Hepatic stellate cell (primary cell): ENCODE data around the gene HOOK2.
A peak's percentile ranks its signal among the peaks of the same experiment; 100 is the strongest.
"Not testable (repeated sequence)": the region's sequence is repeated elsewhere in the genome, so short reads cannot be mapped to it uniquely, and the experiment has no call there.

Experiments
- DNase-seq: peaks from one replicate; pipeline ENCODE4 v3.0.0; 2011; ENCODE audit warnings: low spot score

The HOOK2 gene

GRCh38 chr19:12754465-12755196 is 20.7 kb downstream of the HOOK2 start:
- no peak for DNase-seq

GRCh38 chr19:12752056-12752781 is 23.1 kb downstream of the HOOK2 start:
- no peak for DNase-seq

- DNase-seq = no peak
These were observed 23.7 kb downstream of the HOOK2 start, which contains the start of gene BEST2 for GRCh38 chr19:12751635-12752034. Gene BEST2 (plus strand): TSS chr19:12751791. CDS start chr19:12752593, 802 bp downstream.

- DNase-seq = no peak
These were observed 24.5 kb downstream of the HOOK2 start for GRCh38 chr19:12750851-12751250.

GRCh38 chr19:12749938-12750521 is 25.3 kb downstream of the HOOK2 start:
- peak; percentile 55 for DNase-seq

- no peak for DNase-seq
These were observed 26.9 kb downstream of the HOOK2 start for GRCh38 chr19:12748489-12748888.

GRCh38 chr19:12745166-12745897 is 30.0 kb downstream of the HOOK2 start:
- no peak for DNase-seq

- DNase-seq = no peak
These were observed 37.5 kb downstream of the HOOK2 start for GRCh38 chr19:12737835-12738351.

- DNase-seq = peak; percentile 99
These were observed 38.1 kb downstream of the HOOK2 start, which contains the start of gene GET3 for GRCh38 chr19:12736995-12737834. Gene GET3 (plus strand): TSS chr19:12737497. CDS start chr19:12737506, 9 bp downstream.

GRCh38 chr19:12733369-12734214 is 41.8 kb downstream of the HOOK2 start:
- peak; percentile 68 for DNase-seq

GRCh38 chr19:12731337-12731736 is 44.0 kb downstream of the HOOK2 start:
- no peak for DNase-seq

- no peak for DNase-seq
These were observed 45.3 kb downstream of the HOOK2 start for GRCh38 chr19:12730064-12730463.

- DNase-seq = no peak
These were observed 47.5 kb downstream of the HOOK2 start for GRCh38 chr19:12727745-12728433.

- DNase-seq = no peak
These were observed 48.4 kb downstream of the HOOK2 start for GRCh38 chr19:12726988-12727316.

GRCh38 chr19:12725612-12726011 is 49.7 kb downstream of the HOOK2 start:
- not testable (repeated sequence) for DNase-seq

- peak; percentile 70 for DNase-seq
These were observed 51.5 kb downstream of the HOOK2 start, which contains the start of gene TNPO2 for GRCh38 chr19:12723641-12724426. Gene TNPO2 (minus strand): TSS chr19:12723932. CDS start chr19:12720977, 2,955 bp downstream.

GRCh38 chr19:12723381-12723640 is 52.0 kb downstream of the HOOK2 start:
- DNase-seq = no peak

- DNase-seq = peak; percentile 100
These were observed 52.6 kb downstream of the HOOK2 start for GRCh38 chr19:12722566-12723380.
